K562 (cell line): ENCODE measurements around the gene PPM1E. TPM values are rescaled to one million over a fixed set of nuclear protein-coding genes. Genes with fewer than 3 reads are reported as not detected.

ENCODE experiments used
- CREB1 ChIP-seq, 2 experiments: sonication (generic) in 1 of 2; formaldehyde crosslinking in 1 of 2; IDR thresholded peaks; 2 replicates each; pipeline versions ENCODE4 v1.6.1 to v1.8.0; 2012 to 2022; ENCODE audit warnings: inconsistent platforms in 1 of 2, mild to moderate bottlenecking in 1 of 2, missing genetic modification reagents in 1 of 2, moderate library complexity in 1 of 2
- DDX20 ChIP-seq: fragments of 450-650 bp; IDR thresholded peaks from 2 replicates; pipeline ENCODE4 v1.6.1; 2016; ENCODE audit warnings: missing genetic modification characterization, low read depth, mild to moderate bottlenecking, missing compliant biosample characterization, moderate library complexity
- GABPB1 ChIP-seq: sonication (generic); formaldehyde crosslinking; IDR thresholded peaks from 2 replicates; pipeline ENCODE4 v1.8.0; 2022; ENCODE audit warnings: mild to moderate bottlenecking, missing genetic modification reagents
- ILF3 ChIP-seq: fragments of 450-650 bp; IDR thresholded peaks from 2 replicates; pipeline ENCODE4 v1.6.1; 2018; ENCODE audit warnings: antibody characterized with exemption, mild to moderate bottlenecking, moderate library complexity, borderline replicate concordance
- KDM4B ChIP-seq, 2 experiments: fragments of 450-650 bp in 1 of 2; sonication (generic) in 1 of 2; IDR thresholded peaks; 2 replicates each; pipeline ENCODE4 v1.6.1; 2016 to 2017; ENCODE audit warnings: borderline replicate concordance in 2 of 2, antibody characterized with exemption in 1 of 2, low read depth in 1 of 2, mild to moderate bottlenecking in 1 of 2
- MCM3 ChIP-seq: fragments of 450-650 bp; IDR thresholded peaks from 2 replicates; pipeline ENCODE4 v1.6.1; 2016
- NCOR1 ChIP-seq: fragments of 450-650 bp; IDR thresholded peaks from 2 replicates; pipeline ENCODE4 v1.6.1; 2016; ENCODE audit warnings: mild to moderate bottlenecking, moderate library complexity
- NR4A1 ChIP-seq, 2 experiments: fragments of 250-450 bp in 1 of 2; fragments of 450-650 bp in 1 of 2; sonication (Bioruptor Pico) in 1 of 2; IDR thresholded peaks; 2 replicates each; pipeline versions ENCODE4 v1.4.0 to v1.6.1; 2016 to 2020; ENCODE audit warnings: mild to moderate bottlenecking in 2 of 2, missing compliant biosample characterization in 1 of 2, missing genetic modification characterization in 1 of 2, moderate library complexity in 1 of 2
- PCBP2 ChIP-seq: fragments of 200-400 bp; formaldehyde crosslinking; IDR thresholded peaks from 2 replicates; pipeline ENCODE4 v1.6.1; 2018; ENCODE audit warnings: low read length, low read depth, mild to moderate bottlenecking, moderate library complexity; ENCODE audit not compliant: poor library complexity, severe bottlenecking
- PRPF4 ChIP-seq: fragments of 200-400 bp; formaldehyde crosslinking; IDR thresholded peaks from one replicate; pipeline ENCODE4 v1.6.1; 2017; ENCODE audit warnings: low read length, low read depth, mild to moderate bottlenecking; ENCODE audit not compliant: insufficient read depth, poor library complexity, severe bottlenecking
- RHOXF2B ChIP-seq: fragments of 250-450 bp; sonication (Bioruptor Pico); conservative IDR thresholded peaks from 2 replicates; pipeline ENCODE4 v1.5.1; 2021
- SAFB2 ChIP-seq: fragments of 200-400 bp; formaldehyde crosslinking; IDR thresholded peaks from 2 replicates; pipeline ENCODE4 v1.6.1; 2018; ENCODE audit warnings: borderline replicate concordance, low read length, low read depth, moderate library complexity; ENCODE audit not compliant: severe bottlenecking
- TAF7 ChIP-seq: fragments of 450-650 bp; IDR thresholded peaks from 2 replicates; pipeline ENCODE4 v1.6.1; 2016; ENCODE audit warnings: missing genetic modification characterization, missing compliant biosample characterization
- TCF3 ChIP-seq: sonication (generic); formaldehyde crosslinking; IDR thresholded peaks from 2 replicates; pipeline ENCODE4 v1.4.0; 2020; ENCODE audit warnings: mild to moderate bottlenecking, missing genetic modification reagents
- TOE1 ChIP-seq, 2 experiments: fragments of 450-650 bp in 1 of 2; sonication (generic) in 1 of 2; formaldehyde crosslinking in 1 of 2; IDR thresholded peaks; 2 replicates each; pipeline versions ENCODE4 v1.7.1 to v1.8.0; 2016 to 2022; ENCODE audit warnings: borderline replicate concordance in 2 of 2, mild to moderate bottlenecking in 2 of 2, antibody characterized with exemption in 1 of 2, inconsistent platforms in 1 of 2, low read depth in 1 of 2, missing genetic modification reagents in 1 of 2, moderate library complexity in 1 of 2
- USF1 ChIP-seq: sonication (generic); formaldehyde crosslinking; IDR thresholded peaks from 2 replicates; pipeline ENCODE4 v1.9.0; 2022; ENCODE audit warnings: mild to moderate bottlenecking, missing genetic modification reagents
- ZBTB33 ChIP-seq: sonication (generic); formaldehyde crosslinking; IDR thresholded peaks from 2 replicates; pipeline ENCODE4 v1.8.1; 2023; ENCODE audit warnings: mild to moderate bottlenecking, missing genetic modification reagents
- ZNF263 ChIP-seq: sonication (generic); formaldehyde crosslinking; IDR thresholded peaks from 2 replicates; pipeline ENCODE4 v1.8.0; 2022; ENCODE audit warnings: mild to moderate bottlenecking, missing genetic modification reagents, borderline replicate concordance
- ZNF354B ChIP-seq: fragments of 250-450 bp; sonication (Bioruptor Pico); IDR thresholded peaks from 2 replicates; pipeline ENCODE4 v1.4.0; 2020
- ZNF766 ChIP-seq: fragments of 200-800 bp; sonication (Bioruptor generic); conservative IDR thresholded peaks from 2 replicates; pipeline ENCODE4 v1.6.1; 2016; ENCODE audit warnings: missing genetic modification characterization, missing compliant biosample characterization
- polyA plus RNA-seq, 8 experiments: library from polyadenylated mRNA; depleted of rRNA in 4 of 8; stranded (reverse) in 5 of 8; unstranded in 3 of 8; fragments of >200 nt; fragmentation: Nextera tagmentation in 2 of 8; fragmentation: Illumina TruSeq in 1 of 8; extraction: Ambion mirVana in 2 of 8; extraction: Trizol in 1 of 8; gene quantifications; 2 replicates each; pipeline versions ENCODE4 v1.2.1 to v1.2.3, GENCODE V29; 2011 to 2014; ENCODE audit warnings: inconsistent platforms in 1 of 8, missing spikeins in 1 of 8
- total RNA-seq, 7 experiments: library from RNA; depleted of rRNA in 6 of 7; stranded (reverse); fragments of >200 nt in 6 of 7; fragmentation: Illumina TruSeq in 2 of 7; extraction: Trizol in 2 of 7; gene quantifications; 2 replicates each; pipeline versions ENCODE4 v1.2.1 to v1.2.3, GENCODE V29; 2011 to 2021; ENCODE audit warnings: low replicate concordance in 1 of 7
- TF ChIP-seq, protein P1 (sequence below): fragments of 450-650 bp; IDR thresholded peaks from 2 replicates; pipeline ENCODE4 v1.6.1; 2014; ENCODE audit warnings: low read depth, mild to moderate bottlenecking, moderate library complexity, borderline replicate concordance
- TF ChIP-seq, protein P2 (sequence below): sonication (generic); formaldehyde crosslinking; IDR thresholded peaks from 2 replicates; pipeline ENCODE4 v1.8.0; 2022; ENCODE audit warnings: mild to moderate bottlenecking, missing genetic modification reagents, borderline replicate concordance

Gene PPM1E
- total and polyA plus RNA-seq, 9 of the 15 experiments (the other 6 are each of a cell fraction or from before 2014, with no cell fraction given), result 1.0 to 5.7 (median 4.7) TPM

DNA sequence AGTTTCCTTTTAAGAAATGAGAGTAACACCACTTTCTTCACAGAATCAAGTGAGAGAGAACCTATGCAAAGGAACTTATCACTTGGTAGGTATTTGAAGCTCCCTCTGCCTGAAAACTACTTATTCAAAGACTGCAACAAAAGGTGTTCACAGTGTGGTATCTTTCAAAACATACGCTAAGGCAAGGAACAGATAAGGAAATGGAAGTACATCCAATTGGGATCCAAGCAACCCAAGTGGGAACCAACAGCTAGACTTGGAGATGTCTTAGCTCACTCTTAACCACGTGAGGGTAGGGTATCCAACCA, 431 bp upstream of the PPM1E start (continued):
- TF ChIP-seq RHOXF2B (CRISPR knock-in tag), result no peak
- no peak for TF ChIP-seq ZNF354B (CRISPR knock-in tag)
- no peak for TF ChIP-seq ZBTB33 (CRISPR knock-in tag)
- no peak for TF ChIP-seq GABPB1 (CRISPR knock-in tag)
- TF ChIP-seq ZNF766 (CRISPR knock-in tag), result no peak
- no peak for TF ChIP-seq TAF7 (tag)
- TF ChIP-seq PRPF4, result no peak
- peak; percentile 54 for TF ChIP-seq TCF3 (CRISPR knock-in tag)
- TF ChIP-seq NCOR1, result no peak
- no peak for TF ChIP-seq ILF3
- TF ChIP-seq USF1 (CRISPR knock-in tag), result peak; percentile 90
- TF ChIP-seq, protein P1, sequence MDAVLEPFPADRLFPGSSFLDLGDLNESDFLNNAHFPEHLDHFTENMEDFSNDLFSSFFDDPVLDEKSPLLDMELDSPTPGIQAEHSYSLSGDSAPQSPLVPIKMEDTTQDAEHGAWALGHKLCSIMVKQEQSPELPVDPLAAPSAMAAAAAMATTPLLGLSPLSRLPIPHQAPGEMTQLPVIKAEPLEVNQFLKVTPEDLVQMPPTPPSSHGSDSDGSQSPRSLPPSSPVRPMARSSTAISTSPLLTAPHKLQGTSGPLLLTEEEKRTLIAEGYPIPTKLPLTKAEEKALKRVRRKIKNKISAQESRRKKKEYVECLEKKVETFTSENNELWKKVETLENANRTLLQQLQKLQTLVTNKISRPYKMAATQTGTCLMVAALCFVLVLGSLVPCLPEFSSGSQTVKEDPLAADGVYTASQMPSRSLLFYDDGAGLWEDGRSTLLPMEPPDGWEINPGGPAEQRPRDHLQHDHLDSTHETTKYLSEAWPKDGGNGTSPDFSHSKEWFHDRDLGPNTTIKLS, result no peak
- TF ChIP-seq CREB1 (IDR thresholded peaks at IDR 0.05), result no peak
- 0 out of 2 replicates have a peak, but pooled peaks have one; percentile 12 for TF ChIP-seq CREB1 (CRISPR knock-in tag; IDR thresholded peaks at IDR 0.05)
- TF ChIP-seq DDX20 (tag), result no peak
- TF ChIP-seq, protein P2, sequence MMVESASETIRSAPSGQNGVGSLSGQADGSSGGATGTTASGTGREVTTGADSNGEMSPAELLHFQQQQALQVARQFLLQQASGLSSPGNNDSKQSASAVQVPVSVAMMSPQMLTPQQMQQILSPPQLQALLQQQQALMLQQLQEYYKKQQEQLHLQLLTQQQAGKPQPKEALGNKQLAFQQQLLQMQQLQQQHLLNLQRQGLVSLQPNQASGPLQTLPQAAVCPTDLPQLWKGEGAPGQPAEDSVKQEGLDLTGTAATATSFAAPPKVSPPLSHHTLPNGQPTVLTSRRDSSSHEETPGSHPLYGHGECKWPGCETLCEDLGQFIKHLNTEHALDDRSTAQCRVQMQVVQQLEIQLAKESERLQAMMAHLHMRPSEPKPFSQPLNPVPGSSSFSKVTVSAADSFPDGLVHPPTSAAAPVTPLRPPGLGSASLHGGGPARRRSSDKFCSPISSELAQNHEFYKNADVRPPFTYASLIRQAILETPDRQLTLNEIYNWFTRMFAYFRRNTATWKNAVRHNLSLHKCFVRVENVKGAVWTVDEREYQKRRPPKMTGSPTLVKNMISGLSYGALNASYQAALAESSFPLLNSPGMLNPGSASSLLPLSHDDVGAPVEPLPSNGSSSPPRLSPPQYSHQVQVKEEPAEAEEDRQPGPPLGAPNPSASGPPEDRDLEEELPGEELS (CRISPR knock-in tag), result no peak
- TF ChIP-seq TOE1 (IDR thresholded peaks at IDR 0.05; ENCODE audit: borderline replicate concordance), result no peak
- TF ChIP-seq TOE1 (CRISPR knock-in tag; IDR thresholded peaks at IDR 0.05; ENCODE audit: borderline replicate concordance, low read depth), result no peak
- TF ChIP-seq SAFB2, result no peak
- no peak for TF ChIP-seq ZNF263 (CRISPR knock-in tag)
- TF ChIP-seq PCBP2, result no peak
- no peak for TF ChIP-seq MCM3
- TF ChIP-seq KDM4B (IDR thresholded peaks at IDR 0.05; ENCODE audit: borderline replicate concordance in 2 of 2, low read depth in 1 of 2), result no peak
- no peak for TF ChIP-seq NR4A1 (CRISPR knock-in tag; IDR thresholded peaks at IDR 0.05)
- TF ChIP-seq NR4A1 (tag; IDR thresholded peaks at IDR 0.05), result no peak
